GM21381 (cell line): ENCODE data around the gene DCC.
A peak's percentile ranks its signal among the peaks of the same experiment; 100 is the strongest.

Experiments
- ATAC-seq: cut with Tn5 transposase; IDR thresholded peaks from one replicate; pipeline ENCODE4 v1.9.1; 2021; ENCODE audit warnings: mild to moderate bottlenecking, moderate library complexity; ENCODE audit not compliant: unreplicated experiment

The DCC gene

DNA sequence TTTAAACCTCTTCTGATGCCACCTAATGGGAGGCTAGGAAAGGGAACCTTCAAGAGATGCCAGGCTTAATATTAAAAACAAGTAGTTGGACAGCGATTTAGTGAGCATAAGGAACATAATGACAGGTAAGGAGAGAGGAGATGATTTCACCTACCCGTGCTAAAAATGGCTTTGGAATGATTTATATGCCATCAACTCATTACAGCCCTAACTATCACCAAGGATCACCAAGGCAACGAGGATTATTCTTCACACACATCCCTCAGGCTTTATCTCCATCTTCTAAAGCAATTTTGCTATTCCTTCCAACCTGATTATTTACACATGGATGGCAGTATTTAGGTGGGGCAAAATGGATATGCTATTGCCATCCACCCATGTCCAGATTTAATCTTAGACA, 237.8 kb downstream of the DCC start:
- ATAC-seq = no peak

DNA sequence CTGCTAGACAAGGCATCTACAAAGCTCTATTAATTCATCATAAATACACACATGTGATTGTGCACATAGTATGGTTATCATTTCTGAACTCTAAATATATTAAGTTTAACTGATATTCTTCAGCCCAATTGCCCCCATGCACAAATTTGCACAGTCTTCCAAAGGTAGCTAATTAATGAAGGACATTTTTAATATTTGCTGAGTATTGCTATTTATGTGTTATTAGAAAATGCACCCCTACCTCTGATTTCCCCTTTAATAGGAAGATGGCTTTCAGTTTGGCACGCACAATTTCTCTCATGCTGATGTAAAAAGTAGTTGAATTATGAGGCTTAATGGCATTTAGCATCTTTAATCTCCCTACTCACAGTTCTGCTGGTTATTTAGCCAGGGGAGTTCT, 242.1 kb downstream of the DCC start:
- ATAC-seq = no peak

DNA sequence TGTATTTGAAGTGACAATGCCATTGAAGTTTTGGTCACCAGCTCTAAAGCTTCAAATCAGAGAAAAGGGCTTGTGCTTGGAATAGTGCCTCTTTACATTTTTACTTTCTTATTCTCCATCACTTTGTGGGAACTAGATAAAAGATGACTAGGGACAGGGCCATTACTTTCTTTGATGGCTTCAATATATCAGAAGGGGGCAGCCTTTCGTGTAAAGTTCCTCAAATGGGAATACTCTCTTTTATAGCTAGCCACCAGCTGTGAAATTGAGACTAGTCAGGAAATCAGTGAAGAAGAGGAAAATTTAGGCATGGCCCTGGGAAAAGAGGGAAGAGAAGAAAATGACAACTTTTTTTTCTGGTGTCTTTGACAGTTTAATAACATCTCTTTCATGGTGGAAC, 242.5 kb downstream of the DCC start:
- ATAC-seq = no peak

DNA sequence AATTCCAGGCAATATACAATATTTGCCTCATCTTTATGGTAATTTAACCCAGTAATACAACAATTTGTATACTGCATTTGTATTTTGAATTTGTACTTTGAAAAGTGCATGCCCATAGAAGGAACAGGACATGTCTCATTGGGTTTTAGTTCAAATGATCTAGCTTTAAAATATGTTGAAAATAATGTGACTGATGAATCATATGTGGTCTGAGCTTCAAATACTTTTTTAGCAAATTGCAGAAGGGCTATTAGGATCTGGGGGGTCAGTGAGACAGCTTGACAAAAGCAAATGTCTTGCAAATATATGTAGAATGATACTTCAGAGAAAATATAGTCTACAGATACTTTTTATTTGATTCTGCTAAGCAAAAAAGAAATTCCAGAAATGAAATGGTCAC, 248.9 kb downstream of the DCC start:
- no peak for ATAC-seq

DNA sequence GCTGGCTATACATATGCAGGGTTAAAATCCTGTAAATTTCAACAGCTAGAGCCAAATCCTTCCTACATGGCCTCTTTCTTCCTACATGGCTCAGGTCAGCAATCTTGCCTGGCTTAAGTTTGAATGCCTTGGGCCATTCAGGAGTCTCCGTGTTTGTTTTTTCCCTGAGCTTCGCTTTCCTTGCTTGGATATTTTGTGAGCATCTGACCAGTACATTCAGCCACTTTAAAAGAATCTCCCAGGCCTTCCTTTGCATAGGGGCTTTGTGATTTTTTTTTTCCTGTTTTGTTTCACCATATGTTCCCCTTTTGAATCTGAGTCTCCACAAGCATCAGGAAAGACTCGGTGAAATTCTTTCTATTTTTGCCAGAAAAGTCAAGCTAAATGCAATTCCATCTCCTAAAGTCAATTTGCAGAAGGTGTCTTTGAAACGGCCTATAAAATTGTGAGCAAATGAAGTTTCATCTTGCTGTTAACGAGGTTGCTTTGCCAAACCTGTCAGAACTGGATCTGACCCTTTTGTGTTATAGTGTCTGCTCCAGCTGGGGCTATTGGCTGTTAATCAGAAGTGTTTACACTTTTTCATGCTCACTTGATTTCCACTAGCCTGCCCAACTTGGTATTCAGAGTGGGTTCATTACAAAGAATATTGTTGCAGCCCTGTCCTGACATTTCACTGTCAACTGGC, 256.9 kb downstream of the DCC start:
- no peak for ATAC-seq

DNA sequence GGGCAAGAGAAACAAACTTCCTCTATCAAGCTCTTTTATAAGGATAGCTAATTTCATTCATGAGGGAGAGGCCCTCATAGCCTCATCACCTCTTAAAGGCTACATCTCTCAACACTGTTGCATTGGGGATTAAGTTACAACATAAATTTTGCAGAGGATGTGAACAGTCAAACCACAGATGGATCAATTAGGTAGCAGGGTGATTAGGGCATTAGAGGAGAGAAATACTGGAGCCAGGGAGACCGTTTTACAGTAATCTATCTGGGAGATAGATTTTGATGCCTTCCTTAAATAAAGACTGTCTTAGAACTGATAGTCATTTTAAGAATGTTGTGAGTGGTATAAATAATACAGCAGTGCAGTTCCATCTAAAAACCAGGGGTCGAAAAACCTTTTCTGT, 258.9 kb downstream of the DCC start:
- ATAC-seq = no peak

DNA sequence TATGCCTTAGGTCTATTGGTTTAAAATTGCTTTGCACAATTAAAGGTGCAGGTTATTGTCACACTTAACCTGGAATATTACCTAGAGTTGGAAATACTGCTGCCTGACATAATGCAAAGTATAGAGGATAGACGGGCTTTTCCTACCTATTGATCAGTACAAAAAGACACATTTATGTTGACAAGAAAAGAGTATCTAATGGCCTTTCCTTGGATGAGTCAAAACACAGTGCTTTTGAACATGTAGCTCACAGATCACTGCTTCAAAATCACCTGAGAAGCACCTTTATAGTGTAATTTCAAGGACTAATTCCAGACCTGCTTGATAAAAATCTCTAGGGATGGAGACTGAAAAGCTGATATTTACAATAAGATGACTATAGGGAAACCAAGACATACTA, 262.8 kb downstream of the DCC start:
- no peak for ATAC-seq

DNA sequence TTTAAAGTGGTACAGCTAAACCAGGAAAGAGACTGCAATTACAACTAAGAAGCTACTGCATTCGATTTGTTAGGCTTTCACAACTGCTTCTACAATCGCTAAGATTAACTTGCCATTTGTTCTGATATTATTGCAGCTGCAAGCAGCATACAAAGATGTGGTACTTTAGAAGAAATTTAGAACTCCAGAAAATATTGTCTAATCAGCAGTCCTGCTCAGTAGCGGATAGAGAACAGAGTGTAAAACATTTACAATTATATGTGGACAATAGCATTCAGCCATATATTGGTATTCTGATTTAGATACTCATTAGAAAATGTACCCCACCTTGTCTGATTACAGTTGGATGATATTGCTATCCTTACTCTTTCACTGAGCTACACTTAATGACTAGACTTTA, 265.3 kb downstream of the DCC start:
- no peak for ATAC-seq

DNA sequence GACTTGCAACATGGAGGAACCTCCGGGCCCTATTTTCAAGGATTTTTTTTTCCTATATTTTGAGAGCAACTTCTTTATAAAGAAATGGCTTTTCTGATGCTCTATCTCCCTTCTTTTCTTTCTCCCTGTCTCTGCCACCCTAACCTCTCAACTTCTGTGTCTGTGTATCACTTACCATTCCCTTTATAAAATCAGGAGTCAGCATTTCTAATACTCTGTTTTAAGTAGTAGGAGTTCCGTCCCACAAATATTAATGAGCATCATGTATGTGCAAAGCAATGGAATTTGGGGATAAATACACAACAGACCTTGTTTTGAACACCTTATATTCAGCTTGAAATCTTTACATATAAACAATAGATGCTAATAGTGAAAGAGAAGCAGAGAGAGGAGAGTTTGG, 268.0 kb downstream of the DCC start:
- ATAC-seq = no peak

DNA sequence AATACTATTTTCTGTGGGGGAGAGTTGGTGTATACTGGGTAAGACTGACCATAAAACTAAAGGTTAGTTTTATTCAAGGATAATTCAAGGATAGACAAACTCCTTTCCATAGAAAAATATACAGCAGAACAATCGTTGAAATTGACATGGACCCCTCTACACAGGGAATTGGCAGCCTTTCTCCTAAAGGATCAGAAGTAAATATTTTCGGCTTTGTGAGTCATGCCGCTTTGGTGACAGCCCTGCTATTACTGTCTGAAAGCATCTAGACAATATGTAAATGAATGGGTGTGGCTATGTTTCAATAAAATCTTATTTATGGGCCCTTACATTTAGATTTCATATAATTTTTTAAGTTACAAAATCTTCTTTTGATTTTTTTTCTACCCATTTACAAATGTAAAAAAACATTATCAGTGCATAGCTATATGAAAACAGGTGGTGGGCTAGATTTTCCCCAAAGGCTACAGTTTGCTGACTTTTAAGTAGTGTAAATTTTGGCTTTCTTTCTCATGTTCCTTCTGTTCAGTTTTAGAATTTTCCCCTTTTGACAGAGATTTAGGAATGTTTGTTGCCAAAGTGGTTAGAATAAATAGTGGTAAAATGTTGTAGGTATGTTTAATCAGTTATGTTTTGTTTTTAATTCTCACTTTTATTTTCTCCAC, 270.6 kb downstream of the DCC start:
- ATAC-seq = no peak

DNA sequence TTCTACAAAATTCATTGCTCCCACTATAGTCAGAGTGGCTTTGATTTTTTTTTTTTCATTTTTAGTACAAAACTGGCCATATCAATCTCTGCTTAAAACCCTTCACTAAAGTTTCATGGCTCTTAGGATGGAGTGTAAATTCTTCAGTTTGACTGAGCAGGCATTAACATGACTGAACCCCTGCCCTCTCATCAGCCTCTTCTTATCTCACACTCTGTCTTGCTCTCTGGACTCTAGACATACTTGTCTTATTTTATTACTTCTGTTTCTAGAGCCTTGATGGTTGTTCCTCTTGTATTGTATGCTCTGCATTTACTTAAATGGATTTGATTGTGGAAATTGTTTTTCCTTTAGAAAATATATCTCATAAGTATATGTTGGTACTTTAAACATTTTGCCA, 272.4 kb downstream of the DCC start:
- ATAC-seq = no peak

DNA sequence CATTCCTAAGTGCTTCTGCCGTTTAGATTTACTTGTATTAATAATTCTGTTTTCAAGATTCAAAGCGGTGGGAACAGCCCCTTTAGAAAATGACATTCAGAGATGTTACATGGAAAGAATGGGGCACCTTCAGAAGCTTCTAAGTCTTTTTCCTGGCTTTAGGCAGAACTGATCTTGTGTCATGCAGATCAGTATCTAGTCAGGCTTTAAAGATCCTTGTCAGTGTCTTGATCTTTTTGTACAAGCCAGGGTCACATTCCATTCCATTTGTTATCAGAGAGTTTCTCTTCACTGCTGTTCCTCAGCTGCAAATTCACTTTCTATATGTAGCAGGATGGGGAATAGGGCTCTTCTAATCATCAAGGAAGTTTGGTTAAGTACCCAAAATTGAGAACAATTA, 275.3 kb downstream of the DCC start:
- no peak for ATAC-seq

DNA sequence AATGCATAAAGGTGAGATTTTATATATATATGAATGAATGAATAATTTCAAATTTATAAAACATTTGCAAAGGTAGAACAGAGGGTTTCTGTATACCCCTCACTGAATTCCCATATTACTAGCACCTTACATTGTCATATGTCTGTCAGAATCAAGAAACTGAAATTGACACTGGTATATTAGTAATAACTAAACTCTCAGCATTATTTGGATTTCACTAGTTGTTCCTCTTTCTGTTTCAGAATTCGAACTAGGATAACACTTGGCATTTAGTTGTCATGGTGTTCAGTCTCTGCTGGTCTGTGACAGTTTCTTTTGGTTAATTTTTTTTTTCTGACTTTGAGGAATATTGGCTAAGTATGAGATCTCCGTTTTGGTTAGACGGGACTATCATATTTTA, 275.9 kb downstream of the DCC start:
- peak; percentile 86 for ATAC-seq

DNA sequence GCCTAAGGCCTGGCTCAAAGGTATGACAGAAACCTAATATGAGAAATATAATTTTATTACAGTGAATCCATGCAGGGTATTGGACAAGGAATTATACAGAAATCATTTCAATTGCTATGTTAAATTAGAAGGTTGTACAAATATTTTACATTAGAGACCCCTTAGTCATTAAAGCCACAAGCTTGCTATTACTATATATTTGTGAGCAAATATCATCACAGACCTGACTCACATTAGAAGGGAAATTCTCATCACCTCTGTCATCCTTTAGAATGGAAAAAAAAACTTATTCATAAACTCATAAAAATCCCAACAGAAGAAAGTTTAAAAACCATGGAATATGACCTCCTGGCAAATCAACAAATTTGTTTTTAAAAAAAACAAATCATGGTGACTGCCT, 277.9 kb downstream of the DCC start:
- no peak for ATAC-seq

DNA sequence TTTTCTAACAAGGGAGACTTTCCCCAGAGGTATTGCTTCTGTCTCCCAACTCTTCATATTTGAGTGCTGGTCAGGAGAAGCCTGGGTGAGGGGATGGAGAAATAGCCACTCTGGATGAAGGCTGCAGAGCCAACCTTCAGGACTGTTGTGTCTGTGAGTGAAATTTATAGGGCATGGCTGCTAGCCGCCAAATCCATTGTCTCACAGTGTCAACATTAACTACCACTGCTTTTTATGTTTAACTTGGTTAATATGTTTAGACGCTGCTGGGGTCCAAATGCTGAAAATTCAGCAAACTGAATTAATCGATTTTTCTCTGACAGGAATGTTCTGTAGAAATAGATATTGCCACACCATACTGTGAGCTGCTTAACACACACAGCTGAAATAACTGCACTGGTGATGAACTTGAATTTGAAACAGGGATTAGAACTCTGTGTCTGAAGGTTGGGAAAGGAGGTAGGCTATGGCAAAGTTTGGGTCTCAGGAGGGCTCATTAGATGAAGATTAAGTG, 281.0 kb downstream of the DCC start:
- no peak for ATAC-seq

DNA sequence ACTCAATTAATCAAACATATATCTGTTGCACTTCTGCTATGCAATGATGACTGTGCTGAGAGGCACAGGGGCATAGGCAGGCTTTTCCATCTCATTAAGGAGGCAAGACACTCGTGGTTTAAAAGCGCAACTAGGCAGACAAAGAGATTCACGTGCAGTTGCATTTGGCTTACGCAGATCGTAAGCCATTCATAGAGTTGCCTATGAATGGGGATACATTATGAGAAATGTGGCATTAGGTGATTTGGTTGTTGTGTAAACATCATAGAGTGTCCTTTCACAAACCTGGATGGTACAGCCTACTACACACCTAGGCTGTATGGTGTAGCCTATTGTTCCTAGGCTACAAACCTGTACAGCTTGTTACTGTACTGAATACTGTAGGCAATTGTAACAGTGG, 284.7 kb downstream of the DCC start:
- ATAC-seq = no peak

DNA sequence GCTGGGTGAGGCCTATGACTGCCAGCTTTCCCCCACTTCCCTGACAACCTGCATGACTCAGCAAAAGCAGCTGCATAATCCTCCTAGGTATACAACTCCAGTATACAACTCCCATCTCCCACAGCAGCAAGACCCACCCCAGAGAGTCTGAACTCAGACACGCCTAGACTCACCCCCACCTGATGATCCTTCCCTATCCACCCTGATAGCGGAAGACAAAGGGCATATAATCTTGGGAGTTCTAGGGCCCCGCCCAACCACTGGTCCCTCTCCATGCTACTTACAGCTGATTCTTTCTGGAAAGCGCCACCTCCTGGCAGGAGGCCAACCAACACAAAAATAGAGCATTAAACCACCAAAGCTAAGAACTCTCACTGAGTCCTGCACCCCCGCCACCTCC, 296.5 kb downstream of the DCC start:
- ATAC-seq = no peak

DNA sequence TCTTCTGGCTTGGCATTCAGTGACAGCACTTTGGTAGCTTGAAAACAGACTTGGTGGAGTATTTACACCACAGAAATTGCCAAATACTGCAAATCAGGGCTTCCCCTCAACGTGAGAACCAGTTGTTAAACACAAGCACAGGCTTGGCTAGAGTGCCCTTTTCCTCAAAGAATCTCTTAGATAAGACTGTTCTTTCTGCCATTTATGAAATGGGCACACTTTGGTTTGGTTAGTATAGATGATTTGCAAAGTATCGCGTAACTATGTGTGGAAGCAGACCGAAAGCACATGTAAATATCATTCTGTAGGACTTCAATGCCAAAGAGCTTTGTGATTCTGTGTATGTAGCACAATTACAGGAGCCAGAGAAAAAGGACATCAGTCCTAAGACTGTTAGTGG, 308.2 kb downstream of the DCC start:
- ATAC-seq = no peak

DNA sequence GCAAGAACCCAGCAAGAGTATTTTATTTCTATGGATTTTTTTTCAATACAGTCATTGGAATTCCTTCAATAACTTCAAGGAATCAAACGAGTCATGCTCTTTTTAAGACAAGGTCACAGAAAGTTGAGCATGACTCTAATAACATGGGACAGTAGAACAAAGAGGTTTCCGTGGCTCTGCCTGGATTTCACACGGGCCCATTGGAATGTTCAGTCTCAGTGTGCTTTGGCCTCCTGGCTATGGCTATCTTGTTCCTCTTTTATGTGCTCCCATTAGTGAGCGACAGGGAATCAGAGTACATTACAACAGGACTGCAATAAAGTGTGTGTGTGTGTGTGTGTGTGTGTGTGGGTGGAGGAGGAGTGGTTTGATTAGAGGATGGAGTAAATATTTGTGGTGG, 312.4 kb downstream of the DCC start:
- ATAC-seq = no peak

DNA sequence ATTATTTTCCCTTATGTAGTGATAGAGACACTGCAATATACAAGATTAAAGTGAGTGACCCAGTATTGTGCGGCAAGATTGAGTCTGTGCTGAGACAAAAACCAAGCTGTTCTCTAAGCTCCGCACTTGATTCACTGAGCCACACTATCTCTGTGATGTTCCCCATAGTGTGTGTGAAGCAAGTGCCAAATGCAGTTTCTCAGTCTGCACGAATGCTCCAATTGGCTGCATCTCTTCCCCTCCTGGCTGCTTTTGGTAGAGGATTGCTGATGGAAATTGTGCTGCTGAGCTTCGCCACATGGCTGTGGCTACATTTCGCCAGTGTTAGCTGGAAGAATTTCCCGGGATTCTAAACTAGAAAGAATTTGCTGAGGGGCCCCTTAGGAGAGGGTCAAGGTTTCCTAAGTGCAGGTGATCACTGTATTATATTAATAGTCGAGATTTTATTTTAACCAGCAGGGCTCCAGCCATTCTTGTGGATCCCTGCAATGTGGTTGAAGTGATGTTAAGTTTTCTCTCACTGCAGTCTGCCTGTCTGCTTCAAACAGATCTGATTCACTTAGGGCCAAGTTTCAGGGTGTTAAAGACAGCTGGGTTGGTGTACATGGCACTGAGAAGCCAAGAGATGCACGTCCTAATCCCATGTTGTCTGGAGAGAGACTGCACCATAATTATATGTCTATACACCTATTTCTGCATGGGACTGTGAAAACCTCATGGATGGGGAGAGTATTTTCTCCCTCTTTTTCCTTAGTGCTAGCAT, 317.2 kb downstream of the DCC start:
- no peak for ATAC-seq

DNA sequence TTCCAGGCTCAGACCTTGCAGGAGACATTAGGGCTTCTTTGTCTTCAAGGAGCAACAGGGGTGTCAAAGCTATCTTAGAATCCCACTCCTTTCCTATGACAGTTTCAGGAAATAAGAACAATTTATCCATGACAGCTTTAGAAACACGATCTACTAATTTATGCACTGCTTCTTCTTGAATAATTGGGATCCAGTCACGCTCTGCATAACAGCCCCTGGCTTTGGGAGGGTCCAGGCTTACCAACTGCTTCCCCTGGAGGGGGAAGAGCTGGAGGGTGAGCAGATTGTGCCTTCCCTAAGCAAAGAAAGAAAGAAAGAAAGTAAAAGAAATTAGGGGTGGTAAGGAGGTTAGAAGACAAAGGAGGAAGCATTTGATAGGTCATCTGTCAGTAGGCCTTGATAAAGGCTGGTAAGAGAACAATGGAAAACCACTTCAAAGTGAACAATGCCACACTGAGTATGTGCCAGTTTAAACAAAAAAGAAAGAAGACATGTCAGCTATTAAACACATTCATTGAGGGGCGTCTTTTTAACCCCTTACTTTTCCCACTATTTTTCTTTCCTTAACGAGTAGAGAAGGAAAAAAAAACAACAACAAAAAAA, 327.6 kb downstream of the DCC start:
- ATAC-seq = no peak

DNA sequence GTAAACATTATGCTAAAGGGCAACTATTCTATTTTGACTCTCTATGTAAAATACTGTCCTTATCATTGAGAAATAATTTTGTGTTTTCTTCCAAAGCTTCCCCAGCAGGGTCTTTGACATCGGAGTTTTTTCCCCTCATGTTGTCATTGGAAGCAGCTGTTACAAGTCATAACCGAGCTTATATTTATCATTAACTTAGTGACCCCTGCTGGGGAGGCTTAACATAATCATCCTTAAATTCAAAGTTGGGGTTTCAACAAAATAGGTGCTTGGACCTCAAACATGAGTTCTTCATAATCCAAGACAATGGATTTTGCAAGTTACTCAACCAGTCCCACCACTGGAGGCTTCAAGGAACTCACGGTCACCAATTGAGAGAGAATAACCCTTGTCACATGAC, 330.9 kb downstream of the DCC start:
- no peak for ATAC-seq
